Esophagus muscularis mucosa (tissue), 4 donors: ENCODE results near the gene SIRPG. TPM values are rescaled to one million over a fixed set of nuclear protein-coding genes. Genes with fewer than 3 reads are reported as not detected.

Experiments
- DNase-seq: peaks from one replicate; pipeline ENCODE4 v3.0.0-alpha.2; 2017; ENCODE audit errors: extremely low spot score
- H3K27ac ChIP-seq, 4 donors: fragments of 200-600 bp; sonication (generic); replicated peaks in 1 of 4; 1 replicate in 3 of 4; 2 replicates in 1 of 4; pipeline ENCODE4 v1.5.1; 2016 to 2019; ENCODE audit warnings: mild to moderate bottlenecking in 1 of 4
- H3K27me3 ChIP-seq, 4 donors: fragments of 200-600 bp; sonication (generic); one replicate each; pipeline versions ENCODE4 v1.5.1 to v1.6.0; 2016 to 2019
- H3K36me3 ChIP-seq, 4 donors: fragments of 200-600 bp; sonication (generic); one replicate each; pipeline ENCODE4 v1.5.1; 2016 to 2019
- H3K4me1 ChIP-seq, 4 donors: fragments of 200-600 bp; sonication (generic); one replicate each; pipeline ENCODE4 v1.5.1; 2016 to 2019
- H3K4me3 ChIP-seq, 4 donors: fragments of 200-600 bp; sonication (generic); 1 replicate in 2 of 4; 2 replicates in 2 of 4; pipeline ENCODE4 v1.5.1; 2016 to 2019; ENCODE audit warnings: mild to moderate bottlenecking in 4 of 4, moderate library complexity in 1 of 4
- H3K9me3 ChIP-seq, 4 donors: fragments of 200-600 bp; sonication (generic); 1 replicate in 3 of 4; 2 replicates in 1 of 4; pipeline ENCODE4 v1.5.1; 2016 to 2019
- CTCF ChIP-seq, 3 experiments: fragments of 200-600 bp in 2 of 3; fragments of 450-650 bp in 1 of 3; sonication (generic) in 2 of 3; IDR thresholded peaks; one replicate each; pipeline ENCODE4 v1.5.1; 2017 to 2019; ENCODE audit warnings: antibody characterized with exemption in 3 of 3, mild to moderate bottlenecking in 2 of 3, moderate library complexity in 1 of 3
- EP300 ChIP-seq: sonication (generic); formaldehyde crosslinking; IDR thresholded peaks from one replicate; pipeline ENCODE4 v1.6.1; 2017; ENCODE audit warnings: antibody characterized with exemption
- POLR2A ChIP-seq: fragments of 450-650 bp; IDR thresholded peaks from one replicate; pipeline ENCODE4 v1.6.1; 2017; ENCODE audit warnings: antibody characterized with exemption, moderate library complexity, mild to moderate bottlenecking, low read depth
- POLR2AphosphoS5 ChIP-seq, 2 donors: sonication (generic); formaldehyde crosslinking; IDR thresholded peaks; one replicate each; pipeline ENCODE4 v1.6.1; 2017; ENCODE audit warnings: antibody characterized with exemption in 2 of 2
- WGBS: methylation state at CpG from one replicate; pipeline ENCODE4 v1.1.5; 2018; 5-methylcytosine and 5-hydroxymethylcytosine counted together
- intact Hi-C: fragments of 100-400 bp; cut with DNase I; formaldehyde crosslinking; loops from one replicate; pipeline ENCODE4 v1.15.1; 2023
- total RNA-seq, 4 donors: library from RNA; depleted of rRNA; stranded (reverse); fragments of >200 nt; gene quantifications; one replicate each; pipeline versions ENCODE4 v1.1.0 to v1.2.1, GENCODE V29; 2016

SIRPG gene
- total RNA-seq, 4 donors from 2014 or later, result not detected

- Histone ChIP-seq H3K27ac (no peak overlapping the region), H3K27me3 (peaks cover 0 to 9% (median 0%) of the 10 kb centered on the region in 4 donors), H3K4me1 (no peaks in the 10 kb centered on the region), H3K9me3 (no peaks in the 10 kb centered on the region), H3K36me3 (no peaks in the 10 kb centered on the region), H3K4me3 (no peak overlapping the region)
- DNase-seq, result no peak
- 80% methylated on average over 2 of the region's 2 CpGs for WGBS
- intact Hi-C loops, result no loop called here
- TF ChIP-seq POLR2A, result no peak
- no peak for TF ChIP-seq POLR2AphosphoS5 (IDR thresholded peaks at IDR 0.05)
Measured at GRCh38 chr20:1627200-1627550, 30.4 kb downstream of the SIRPG start.

GRCh38 chr20:1626528-1627199 lies 30.9 kb downstream of the SIRPG start:
- intact Hi-C loops, result no loop called here
- no peak for TF ChIP-seq CTCF (IDR thresholded peaks at IDR 0.05)
- WGBS, result 58% methylated on average over 3 of the region's 3 CpGs

GRCh38 chr20:1625083-1625690 lies 32.4 kb downstream of the SIRPG start:
- 51% methylated on average over 2 of the region's 2 CpGs for WGBS
- H3K27ac ChIP-seq, result no peak overlapping the region
- intact Hi-C loops, result no loop called here
- no peaks in the 10 kb centered on the region for H3K9me3 ChIP-seq
- DNase-seq, result no peak
- H3K4me1 ChIP-seq, result no peaks in the 10 kb centered on the region
- TF ChIP-seq POLR2A (no peak), CTCF (IDR thresholded peaks at IDR 0.05) (no peak), EP300 (no peak), POLR2AphosphoS5 (IDR thresholded peaks at IDR 0.05) (no peak)
- H3K36me3 ChIP-seq, result no peaks in the 10 kb centered on the region
- no peak overlapping the region for H3K4me3 ChIP-seq
- peaks cover 0 to 7% (median 0%) of the 10 kb centered on the region in 4 donors for H3K27me3 ChIP-seq

More at GRCh38 chr20:1626528-1627199, 30.9 kb downstream of the SIRPG start:
- peak; percentile 90 for DNase-seq
- H3K4me1 ChIP-seq, result no peaks in the 10 kb centered on the region
- no peak overlapping the region for H3K4me3 ChIP-seq
- no peaks in the 10 kb centered on the region for H3K36me3 ChIP-seq
- no peak overlapping the region for H3K27ac ChIP-seq
- H3K9me3 ChIP-seq, result no peaks in the 10 kb centered on the region
- peaks cover 0 to 9% (median 0%) of the 10 kb centered on the region in 4 donors for H3K27me3 ChIP-seq

- no peak for DNase-seq
- Histone ChIP-seq H3K36me3 (no peaks in the 10 kb centered on the region), H3K4me3 (no peak overlapping the region), H3K4me1 (no peaks in the 10 kb centered on the region), H3K27me3 (no peaks in the 10 kb centered on the region), H3K27ac (no peak overlapping the region), H3K9me3 (peaks cover 0 to 11% (median 4%) of the 10 kb centered on the region in 4 donors)
- intact Hi-C loops, result no loop called here
- TF ChIP-seq EP300 (no peak), CTCF (IDR thresholded peaks at IDR 0.05) (no peak), POLR2A (no peak), POLR2AphosphoS5 (IDR thresholded peaks at IDR 0.05) (no peak)
- WGBS, result 82% methylated on average over 14 of the region's 14 CpGs
Measured at GRCh38 chr20:1623501-1624205, 33.9 kb downstream of the SIRPG start.

- H3K4me3 ChIP-seq, result no peak overlapping the region
- intact Hi-C loops, result no loop called here
- 5% methylated on average over 1 of the region's 1 CpG for WGBS
- no peaks in the 10 kb centered on the region for H3K27me3 ChIP-seq
- no peak overlapping the region for H3K27ac ChIP-seq
- H3K36me3 ChIP-seq, result no peaks in the 10 kb centered on the region
- DNase-seq, result peak; percentile 55
- H3K9me3 ChIP-seq, result peaks cover 0 to 14% (median 5%) of the 10 kb centered on the region in 4 donors
- no peaks in the 10 kb centered on the region for H3K4me1 ChIP-seq
- TF ChIP-seq POLR2A, result no peak
- TF ChIP-seq EP300, result no peak
- TF ChIP-seq POLR2AphosphoS5 (IDR thresholded peaks at IDR 0.05), result no peak
- TF ChIP-seq CTCF (IDR thresholded peaks at IDR 0.05), result no peak
Measured at GRCh38 chr20:1622450-1622849, 35.1 kb downstream of the SIRPG start.
